Lower leg skin (tissue), 3 donors: ENCODE results near the gene TAF1.

Experiments used
- POLR2A ChIP-seq, 2 donors: fragments of 450-650 bp; IDR thresholded peaks; one replicate each; pipeline ENCODE4 v1.6.1; 2016 to 2017; ENCODE audit warnings: antibody characterized with exemption in 2 of 2, mild to moderate bottlenecking in 1 of 2, moderate library complexity in 1 of 2
- TF ChIP-seq, protein P1 (sequence below), 3 donors: fragments of 450-650 bp; IDR thresholded peaks; one replicate each; pipeline ENCODE4 v1.5.1; 2016; ENCODE audit warnings: antibody characterized with exemption in 3 of 3, mild to moderate bottlenecking in 3 of 3, moderate library complexity in 2 of 3

DNA sequence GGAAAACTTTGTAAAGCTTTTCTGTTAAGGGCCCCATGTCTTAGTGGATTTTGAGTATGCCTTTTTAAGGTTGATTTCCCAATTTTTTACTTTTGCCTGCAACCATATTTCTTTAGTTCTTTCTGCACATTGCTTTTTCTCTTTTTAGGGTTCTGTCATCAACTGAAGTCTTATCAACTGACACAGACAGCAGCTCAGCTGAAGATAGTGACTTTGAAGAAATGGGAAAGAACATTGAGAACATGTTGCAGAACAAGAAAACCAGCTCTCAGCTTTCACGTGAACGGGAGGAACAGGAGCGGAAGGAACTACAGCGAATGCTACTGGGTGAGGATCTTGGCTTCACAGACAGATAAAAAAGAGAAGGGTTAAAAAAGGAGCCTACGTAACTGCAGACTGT lies 27.8 kb downstream of the TAF1 start:
- TF ChIP-seq, protein P1, sequence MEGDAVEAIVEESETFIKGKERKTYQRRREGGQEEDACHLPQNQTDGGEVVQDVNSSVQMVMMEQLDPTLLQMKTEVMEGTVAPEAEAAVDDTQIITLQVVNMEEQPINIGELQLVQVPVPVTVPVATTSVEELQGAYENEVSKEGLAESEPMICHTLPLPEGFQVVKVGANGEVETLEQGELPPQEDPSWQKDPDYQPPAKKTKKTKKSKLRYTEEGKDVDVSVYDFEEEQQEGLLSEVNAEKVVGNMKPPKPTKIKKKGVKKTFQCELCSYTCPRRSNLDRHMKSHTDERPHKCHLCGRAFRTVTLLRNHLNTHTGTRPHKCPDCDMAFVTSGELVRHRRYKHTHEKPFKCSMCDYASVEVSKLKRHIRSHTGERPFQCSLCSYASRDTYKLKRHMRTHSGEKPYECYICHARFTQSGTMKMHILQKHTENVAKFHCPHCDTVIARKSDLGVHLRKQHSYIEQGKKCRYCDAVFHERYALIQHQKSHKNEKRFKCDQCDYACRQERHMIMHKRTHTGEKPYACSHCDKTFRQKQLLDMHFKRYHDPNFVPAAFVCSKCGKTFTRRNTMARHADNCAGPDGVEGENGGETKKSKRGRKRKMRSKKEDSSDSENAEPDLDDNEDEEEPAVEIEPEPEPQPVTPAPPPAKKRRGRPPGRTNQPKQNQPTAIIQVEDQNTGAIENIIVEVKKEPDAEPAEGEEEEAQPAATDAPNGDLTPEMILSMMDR (IDR thresholded peaks at IDR 0.05), result no peak
- TF ChIP-seq POLR2A (IDR thresholded peaks at IDR 0.05), result no peak
